ENCODE measurements around the gene CD68. TPM values are rescaled to one million over a fixed set of nuclear protein-coding genes. Genes with fewer than 3 reads are reported as not detected.
A peak's percentile ranks its signal among the peaks of the same experiment; 100 is the strongest.

CD68 gene
- total and polyA plus RNA-seq, 2 experiments from 2014 or later = 64.0 to 80.4 TPM

DNA sequence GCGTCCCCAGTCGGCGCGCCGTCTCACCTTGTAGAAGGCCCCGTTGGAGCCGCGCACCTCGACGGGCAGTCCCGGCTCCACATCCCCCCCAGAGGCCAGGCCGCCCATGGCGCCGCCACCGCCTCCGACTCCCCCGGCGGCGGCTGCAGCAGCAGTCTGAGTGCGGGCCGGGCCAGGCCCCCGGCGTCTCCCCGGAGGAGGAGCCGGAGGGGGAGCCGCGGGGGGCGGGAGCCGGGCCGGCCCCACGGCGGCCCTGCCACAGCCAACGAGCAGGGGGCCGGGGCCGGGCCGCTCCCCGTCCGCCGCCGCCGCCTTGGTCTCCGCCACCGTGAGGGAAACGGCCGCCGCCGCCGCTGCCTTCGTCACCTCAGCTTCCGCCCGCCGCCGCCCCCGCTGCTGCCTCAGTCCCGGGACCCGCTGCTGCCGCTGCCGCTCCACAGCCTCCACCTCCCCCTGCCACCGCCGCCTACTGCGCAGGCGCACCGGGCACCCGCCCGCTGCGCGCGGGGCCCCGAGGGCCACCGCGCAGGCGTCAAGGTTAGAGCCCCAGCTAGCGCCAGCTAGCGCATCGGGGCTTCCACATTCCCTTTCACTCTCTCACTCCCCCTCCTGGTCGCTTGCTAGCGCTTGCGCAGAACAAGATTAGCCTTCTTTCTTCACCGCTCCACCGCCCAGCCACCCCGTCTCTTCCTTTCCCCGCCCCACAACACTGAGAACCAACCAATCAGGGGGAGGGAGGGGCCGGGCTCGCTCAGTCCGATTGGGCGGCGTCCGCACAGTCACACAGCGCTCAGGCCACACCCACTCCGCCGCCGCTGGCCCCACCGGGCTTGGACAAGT lies 35.2 kb downstream of the CD68 start, which contains the start of gene FXR2:
Gene FXR2, minus strand, starts transcription at position 473 of the 840 bp plus-strand sequence. Its CDS starts 365 bp downstream, at position 108.
- TF ChIP-seq EZH2phosphoT487 (IDR thresholded peaks at IDR 0.05; ENCODE audit: low read depth, severe bottlenecking, unreplicated experiment) (no peak), EZH2 (IDR thresholded peaks at IDR 0.05; ENCODE audit: borderline replicate concordance) (no peak)
- TF ChIP-seq, protein P1, sequence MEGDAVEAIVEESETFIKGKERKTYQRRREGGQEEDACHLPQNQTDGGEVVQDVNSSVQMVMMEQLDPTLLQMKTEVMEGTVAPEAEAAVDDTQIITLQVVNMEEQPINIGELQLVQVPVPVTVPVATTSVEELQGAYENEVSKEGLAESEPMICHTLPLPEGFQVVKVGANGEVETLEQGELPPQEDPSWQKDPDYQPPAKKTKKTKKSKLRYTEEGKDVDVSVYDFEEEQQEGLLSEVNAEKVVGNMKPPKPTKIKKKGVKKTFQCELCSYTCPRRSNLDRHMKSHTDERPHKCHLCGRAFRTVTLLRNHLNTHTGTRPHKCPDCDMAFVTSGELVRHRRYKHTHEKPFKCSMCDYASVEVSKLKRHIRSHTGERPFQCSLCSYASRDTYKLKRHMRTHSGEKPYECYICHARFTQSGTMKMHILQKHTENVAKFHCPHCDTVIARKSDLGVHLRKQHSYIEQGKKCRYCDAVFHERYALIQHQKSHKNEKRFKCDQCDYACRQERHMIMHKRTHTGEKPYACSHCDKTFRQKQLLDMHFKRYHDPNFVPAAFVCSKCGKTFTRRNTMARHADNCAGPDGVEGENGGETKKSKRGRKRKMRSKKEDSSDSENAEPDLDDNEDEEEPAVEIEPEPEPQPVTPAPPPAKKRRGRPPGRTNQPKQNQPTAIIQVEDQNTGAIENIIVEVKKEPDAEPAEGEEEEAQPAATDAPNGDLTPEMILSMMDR (IDR thresholded peaks at IDR 0.05; ENCODE audit: poor library complexity) = peak; percentile 63

GRCh38 chr17:7615265-7615747 lies 35.9 kb downstream of the CD68 start:
- DNase-seq (ENCODE audit: low spot score) = no peak
- H3K9me2 ChIP-seq (replicated peaks; ENCODE audit: insufficient read depth) = no peaks in the 10 kb centered on the region
- H2AFZ ChIP-seq = peak overlapping the region; percentile 53
- H3K9me3 ChIP-seq (ENCODE audit: low read depth) = no peaks in the 10 kb centered on the region
- H3K27me3 ChIP-seq = no peaks in the 10 kb centered on the region
- WGBS (ENCODE audit: low lambda C conversion rate, missing lambda C conversion rate) = 17% methylated on average over 28 of the region's 28 CpGs
- peak overlapping the region; percentile 21 for H3K4me3 ChIP-seq
- TF ChIP-seq EZH2phosphoT487 (IDR thresholded peaks at IDR 0.05; ENCODE audit: low read depth, severe bottlenecking, unreplicated experiment) = no peak
- TF ChIP-seq, protein P1 (IDR thresholded peaks at IDR 0.05; ENCODE audit: poor library complexity) = no peak
- peak overlapping the region; percentile 75 for H3K27ac ChIP-seq
- H4K20me1 ChIP-seq (ENCODE audit: insufficient read depth, poor library complexity, severe bottlenecking) = peaks cover 26% of the 10 kb centered on the region
- peaks cover 10% of the 10 kb centered on the region for H3K4me1 ChIP-seq (ENCODE audit: insufficient read depth)
- peaks cover 40% of the 10 kb centered on the region for H3K79me2 ChIP-seq
- peak overlapping the region; percentile 72 for H3K4me2 ChIP-seq
- H3K36me3 ChIP-seq (replicated peaks; ENCODE audit: insufficient read depth, low read depth) = no peaks in the 10 kb centered on the region

More for the DNA sequence above, 35.2 kb downstream of the CD68 start, which contains the start of gene FXR2:
- peak; percentile 100 for DNase-seq (ENCODE audit: low spot score)
- peak within 1 kb of the TSS; percentile 92 for H3K4me2 ChIP-seq
- peaks cover 45% of the 10 kb centered on the region for H3K79me2 ChIP-seq
- no peaks in the 10 kb centered on the region for H3K36me3 ChIP-seq (replicated peaks; ENCODE audit: insufficient read depth, low read depth)
- H3K9me2 ChIP-seq (replicated peaks; ENCODE audit: insufficient read depth) = no peaks in the 10 kb centered on the region
- H4K20me1 ChIP-seq (ENCODE audit: insufficient read depth, poor library complexity, severe bottlenecking) = peaks cover 31% of the 10 kb centered on the region
- peak within 1 kb of the TSS; percentile 65 for H3K4me3 ChIP-seq
- no peaks in the 10 kb centered on the region for H3K9me3 ChIP-seq (ENCODE audit: low read depth)
- peak within 1 kb of the TSS; percentile 75 for H3K27ac ChIP-seq
- H3K27me3 ChIP-seq = no peaks in the 10 kb centered on the region
- peak within 1 kb of the TSS; percentile 53 for H2AFZ ChIP-seq
- peaks cover 10% of the 10 kb centered on the region for H3K4me1 ChIP-seq (ENCODE audit: insufficient read depth)
- 2% methylated on average over 51 of the region's 93 CpGs for WGBS (ENCODE audit: low lambda C conversion rate, missing lambda C conversion rate)

DNA sequence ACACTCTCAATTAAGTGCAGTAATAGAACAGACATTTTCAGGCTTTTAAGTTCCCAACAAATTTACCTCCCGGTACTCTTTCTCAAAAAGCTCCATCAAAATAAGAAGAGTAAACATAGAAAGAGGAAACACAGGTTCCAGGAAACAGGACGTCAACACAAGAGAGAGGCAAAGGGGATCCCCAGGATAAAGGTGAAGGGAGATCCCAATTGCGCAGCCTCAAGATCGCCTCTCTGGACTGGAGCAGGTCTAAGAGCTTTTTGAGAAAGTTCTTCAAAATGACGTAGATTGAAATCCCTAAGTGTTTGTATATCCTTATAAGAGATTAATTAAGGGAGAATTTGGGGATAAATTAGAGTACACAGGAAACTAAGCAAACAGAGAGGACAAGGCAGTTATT lies 39.2 kb downstream of the CD68 start:
- Histone ChIP-seq H3K9me3 (ENCODE audit: low read depth) (no peaks in the 10 kb centered on the region), H3K4me2 (no peak overlapping the region)
- TF ChIP-seq, protein P1 (IDR thresholded peaks at IDR 0.05; ENCODE audit: poor library complexity) = no peak
- TF ChIP-seq EZH2 (IDR thresholded peaks at IDR 0.05; ENCODE audit: borderline replicate concordance) (no peak), EZH2phosphoT487 (IDR thresholded peaks at IDR 0.05; ENCODE audit: low read depth, severe bottlenecking, unreplicated experiment) (no peak)

More for the DNA sequence above, 39.2 kb downstream of the CD68 start:
- Histone ChIP-seq H3K27me3 (no peaks in the 10 kb centered on the region), H3K27ac (no peak overlapping the region), H3K4me1 (ENCODE audit: insufficient read depth) (no peaks in the 10 kb centered on the region), H3K36me3 (replicated peaks; ENCODE audit: insufficient read depth, low read depth) (no peaks in the 10 kb centered on the region), H2AFZ (no peak overlapping the region), H3K4me3 (no peak overlapping the region), H3K9me2 (replicated peaks; ENCODE audit: insufficient read depth) (no peaks in the 10 kb centered on the region), H3K79me2 (peaks cover 7% of the 10 kb centered on the region), H4K20me1 (ENCODE audit: insufficient read depth, poor library complexity, severe bottlenecking) (peaks cover 1% of the 10 kb centered on the region)
- no peak for DNase-seq (ENCODE audit: low spot score)
- 82% methylated on average over 5 of the region's 5 CpGs for WGBS (ENCODE audit: low lambda C conversion rate, missing lambda C conversion rate)
